ENCODE results near the gene SCIMP.

The SCIMP gene

DNA sequence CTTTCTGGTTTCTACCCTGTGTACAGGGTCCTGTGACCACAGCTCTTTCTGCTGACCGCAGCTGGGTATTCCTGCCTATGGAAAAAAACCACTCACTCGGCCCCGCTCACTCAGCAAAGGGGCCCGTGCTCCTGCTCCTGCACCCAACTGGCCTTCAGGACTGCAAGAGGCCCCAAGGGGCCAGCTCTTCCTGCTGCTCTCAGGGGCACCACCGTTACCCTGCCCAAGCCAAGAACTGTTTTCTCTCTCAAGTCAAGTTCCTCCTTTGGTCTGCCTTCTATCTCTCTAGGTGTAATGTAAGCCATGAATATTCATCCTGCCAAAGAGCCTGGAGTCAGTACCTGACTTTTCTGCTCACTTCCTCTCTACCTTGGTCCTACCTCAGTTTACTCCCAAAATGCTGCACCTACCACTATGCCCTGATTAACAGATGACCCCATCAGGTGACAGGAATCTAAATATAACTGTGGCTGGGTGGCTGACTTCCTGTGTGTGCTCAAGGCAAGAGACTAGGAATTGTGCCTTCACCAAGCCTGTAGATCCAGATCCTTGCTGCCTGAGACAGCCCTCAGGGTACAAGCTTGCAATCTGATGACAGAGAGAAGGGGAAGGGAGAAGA, 20.4 kb upstream of the SCIMP start:
- Mint-ChIP-seq H3K27ac (peak overlapping the region in 2 of 3 experiments; percentile 31 to 47), H3K36me3 (ENCODE audit: low read depth) (no peaks in the 10 kb centered on the region), H3K4me3 (no peak overlapping the region), H3K4me1 (no peaks in the 10 kb centered on the region), H3K9me3 (no peaks in the 10 kb centered on the region), H3K27me3 (ENCODE audit: low read depth) (no peaks in the 10 kb centered on the region)
- TF ChIP-seq, protein P1, sequence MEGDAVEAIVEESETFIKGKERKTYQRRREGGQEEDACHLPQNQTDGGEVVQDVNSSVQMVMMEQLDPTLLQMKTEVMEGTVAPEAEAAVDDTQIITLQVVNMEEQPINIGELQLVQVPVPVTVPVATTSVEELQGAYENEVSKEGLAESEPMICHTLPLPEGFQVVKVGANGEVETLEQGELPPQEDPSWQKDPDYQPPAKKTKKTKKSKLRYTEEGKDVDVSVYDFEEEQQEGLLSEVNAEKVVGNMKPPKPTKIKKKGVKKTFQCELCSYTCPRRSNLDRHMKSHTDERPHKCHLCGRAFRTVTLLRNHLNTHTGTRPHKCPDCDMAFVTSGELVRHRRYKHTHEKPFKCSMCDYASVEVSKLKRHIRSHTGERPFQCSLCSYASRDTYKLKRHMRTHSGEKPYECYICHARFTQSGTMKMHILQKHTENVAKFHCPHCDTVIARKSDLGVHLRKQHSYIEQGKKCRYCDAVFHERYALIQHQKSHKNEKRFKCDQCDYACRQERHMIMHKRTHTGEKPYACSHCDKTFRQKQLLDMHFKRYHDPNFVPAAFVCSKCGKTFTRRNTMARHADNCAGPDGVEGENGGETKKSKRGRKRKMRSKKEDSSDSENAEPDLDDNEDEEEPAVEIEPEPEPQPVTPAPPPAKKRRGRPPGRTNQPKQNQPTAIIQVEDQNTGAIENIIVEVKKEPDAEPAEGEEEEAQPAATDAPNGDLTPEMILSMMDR (IDR thresholded peaks at IDR 0.05; ENCODE audit: unreplicated experiment in 3 of 3) = no peak

DNA sequence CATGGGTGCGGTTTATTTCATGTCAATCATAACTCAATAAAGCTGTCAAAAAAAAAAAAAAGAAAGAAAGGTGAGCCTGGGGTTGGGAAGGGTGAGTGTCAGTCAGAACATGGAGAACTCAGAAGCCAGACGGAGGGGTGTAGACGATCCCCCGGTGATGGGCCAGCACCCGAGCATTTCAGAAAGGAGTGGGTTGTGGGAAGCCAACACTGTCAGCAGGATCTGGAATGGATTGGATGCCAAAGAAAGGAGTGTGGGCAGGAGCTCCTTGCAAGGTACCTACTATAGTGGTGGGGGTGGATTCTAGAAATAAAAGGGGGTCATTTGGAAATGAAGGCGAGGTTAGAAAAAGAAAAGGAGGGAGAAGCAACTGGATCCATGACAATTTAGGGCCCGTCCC, 19.8 kb upstream of the SCIMP start:
- H3K36me3 Mint-ChIP-seq (ENCODE audit: low read depth) = no peaks in the 10 kb centered on the region
- H3K27ac Mint-ChIP-seq = peak overlapping the region in 1 of 3 experiments; percentile 20
- no peaks in the 10 kb centered on the region for H3K4me1 Mint-ChIP-seq
- no peak overlapping the region for H3K4me3 Mint-ChIP-seq
- TF ChIP-seq, protein P1 (IDR thresholded peaks at IDR 0.05; ENCODE audit: unreplicated experiment in 3 of 3) = no peak
- H3K27me3 Mint-ChIP-seq (ENCODE audit: low read depth) = no peaks in the 10 kb centered on the region
- H3K9me3 Mint-ChIP-seq = no peaks in the 10 kb centered on the region

DNA sequence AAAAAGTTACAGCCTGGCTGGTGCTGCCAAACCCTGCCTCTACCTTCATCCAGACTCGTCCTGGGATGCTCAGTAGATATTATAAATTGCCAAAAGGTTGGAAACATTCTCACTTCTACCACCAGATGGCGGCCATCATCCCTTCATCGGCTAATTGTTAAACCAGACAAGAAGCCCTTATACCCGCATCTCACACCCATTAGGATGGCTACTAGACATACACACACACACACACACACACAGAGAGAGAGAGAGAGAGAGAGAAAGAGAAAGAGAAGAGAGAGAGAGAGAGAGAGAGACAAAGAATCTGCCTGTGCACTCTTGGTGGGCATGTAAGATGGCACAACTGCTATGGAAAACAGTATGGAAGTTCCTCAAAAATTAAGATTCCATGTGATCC, 15.0 kb upstream of the SCIMP start:
- H3K9me3 Mint-ChIP-seq = no peaks in the 10 kb centered on the region
- TF ChIP-seq, protein P1 (IDR thresholded peaks at IDR 0.05; ENCODE audit: unreplicated experiment in 3 of 3) = peak; percentile 52 to 60 (median 53)
- no peaks in the 10 kb centered on the region for H3K36me3 Mint-ChIP-seq (ENCODE audit: low read depth)
- no peaks in the 10 kb centered on the region for H3K4me1 Mint-ChIP-seq
- H3K4me3 Mint-ChIP-seq = no peak overlapping the region
- H3K27ac Mint-ChIP-seq = no peak overlapping the region
- no peaks in the 10 kb centered on the region for H3K27me3 Mint-ChIP-seq (ENCODE audit: low read depth)

DNA sequence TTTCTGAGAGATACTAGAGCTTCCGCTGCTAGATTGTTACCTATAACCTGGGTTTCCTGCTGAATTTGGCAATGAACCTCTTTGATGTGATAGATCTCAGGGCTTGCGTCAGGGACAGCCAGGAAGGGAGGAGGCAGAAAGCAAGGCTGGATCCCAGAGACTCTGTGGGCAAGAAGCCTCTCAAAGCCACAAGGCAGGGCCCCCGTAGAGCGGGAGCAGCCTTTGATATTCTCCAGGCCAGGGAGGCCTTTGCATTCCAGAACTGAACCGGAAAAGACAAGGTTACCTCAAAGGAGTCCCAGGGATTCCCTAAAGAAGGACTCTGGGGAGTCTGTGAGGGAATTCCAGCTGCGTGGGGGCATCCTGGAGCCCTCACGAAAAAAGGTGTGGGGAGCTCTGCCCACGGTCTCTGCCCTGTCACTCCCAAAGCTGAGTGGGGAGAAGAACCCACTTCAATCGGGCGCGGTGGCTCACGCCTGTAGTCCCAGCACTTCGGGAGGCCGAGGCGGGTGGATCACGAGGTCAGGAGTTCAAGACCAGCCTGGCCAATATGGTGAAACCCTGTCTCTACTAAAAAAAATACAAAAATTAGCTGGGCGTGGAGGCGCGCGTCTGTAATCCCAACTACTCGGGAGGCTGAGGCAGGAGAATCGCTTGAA, 14.3 kb upstream of the SCIMP start:
- Mint-ChIP-seq H3K4me1 (no peaks in the 10 kb centered on the region), H3K27ac (no peak overlapping the region), H3K27me3 (ENCODE audit: low read depth) (no peaks in the 10 kb centered on the region), H3K36me3 (ENCODE audit: low read depth) (no peaks in the 10 kb centered on the region), H3K4me3 (no peak overlapping the region), H3K9me3 (peaks cover 3% of the 10 kb centered on the region)
- TF ChIP-seq, protein P1 (IDR thresholded peaks at IDR 0.05; ENCODE audit: unreplicated experiment in 3 of 3) = no peak

DNA sequence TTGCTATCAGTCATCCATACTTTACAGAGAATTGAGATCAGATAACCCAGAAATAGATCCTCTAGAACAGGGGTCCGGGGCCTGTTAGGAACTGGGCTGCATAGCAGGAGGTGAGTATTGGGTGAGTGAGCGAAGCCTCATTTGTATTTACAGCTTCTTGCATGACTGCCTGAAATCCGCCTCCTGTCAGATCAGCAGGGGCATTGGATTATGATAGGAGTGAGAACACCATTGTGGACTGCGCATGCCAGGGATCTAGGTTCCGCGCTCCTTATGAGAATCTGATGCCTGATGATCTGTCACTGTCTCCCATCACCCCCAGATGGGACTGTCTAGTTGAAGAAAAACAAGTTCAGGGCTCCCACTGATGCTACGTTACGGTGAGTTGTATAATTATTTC, 13.0 kb upstream of the SCIMP start:
- no peaks in the 10 kb centered on the region for H3K36me3 Mint-ChIP-seq (ENCODE audit: low read depth)
- no peaks in the 10 kb centered on the region for H3K27me3 Mint-ChIP-seq (ENCODE audit: low read depth)
- TF ChIP-seq, protein P1 (IDR thresholded peaks at IDR 0.05; ENCODE audit: unreplicated experiment in 3 of 3) = no peak
- peaks cover 3% of the 10 kb centered on the region for H3K9me3 Mint-ChIP-seq
- no peak overlapping the region for H3K27ac Mint-ChIP-seq
- H3K4me3 Mint-ChIP-seq = no peak overlapping the region
- no peaks in the 10 kb centered on the region for H3K4me1 Mint-ChIP-seq

Measured in nephron (organoid).